ENCODE measurements around the gene GBX2.

Gene GBX2

DNA sequence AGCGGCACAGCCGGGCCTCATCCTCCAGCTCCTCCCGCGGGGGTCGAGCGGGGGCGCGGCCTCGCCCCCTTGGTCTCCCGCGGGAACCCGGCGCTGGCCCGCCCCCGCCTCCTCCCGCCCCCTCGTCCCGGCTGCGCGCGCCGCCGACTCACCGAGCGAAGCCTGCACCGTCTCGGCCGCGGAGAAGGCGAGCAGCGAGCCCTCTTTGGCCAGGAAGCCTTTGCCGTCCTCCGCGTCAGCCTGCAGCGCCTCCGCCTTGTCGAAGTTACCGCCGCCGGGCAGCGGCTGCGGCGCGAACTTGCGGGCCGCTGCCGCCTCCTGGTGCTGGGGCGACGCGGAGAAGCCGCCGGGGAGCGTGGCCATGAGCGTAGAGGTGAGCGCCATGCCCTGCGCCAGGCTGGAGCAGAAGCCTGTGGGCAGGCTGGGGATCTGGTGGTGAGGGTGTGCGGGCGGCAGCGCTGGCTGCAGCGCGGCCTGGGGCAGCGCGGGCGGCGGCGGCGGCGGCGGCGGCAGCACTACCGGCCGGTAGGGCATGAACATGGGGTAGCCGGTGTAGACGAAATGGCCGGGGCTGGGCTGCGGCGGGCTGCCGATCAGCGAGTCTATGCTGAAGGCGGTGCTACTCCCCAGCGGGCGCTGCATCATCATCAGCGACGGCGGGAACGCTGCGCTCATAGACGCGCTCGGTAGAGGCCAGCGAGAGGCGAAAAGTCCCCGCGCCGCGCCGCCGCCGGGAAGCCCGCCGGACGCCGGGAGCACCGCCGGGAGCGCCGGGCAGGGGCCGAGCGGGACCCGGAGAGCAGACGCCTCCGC is 683 bp downstream of the GBX2 start:
- peak; percentile 63 for DNase-seq (ENCODE audit: low spot score)

GRCh38 chr2:236166796-236167296 is 1.3 kb downstream of the GBX2 start:
- DNase-seq (ENCODE audit: low spot score) = peak; percentile 11

DNA sequence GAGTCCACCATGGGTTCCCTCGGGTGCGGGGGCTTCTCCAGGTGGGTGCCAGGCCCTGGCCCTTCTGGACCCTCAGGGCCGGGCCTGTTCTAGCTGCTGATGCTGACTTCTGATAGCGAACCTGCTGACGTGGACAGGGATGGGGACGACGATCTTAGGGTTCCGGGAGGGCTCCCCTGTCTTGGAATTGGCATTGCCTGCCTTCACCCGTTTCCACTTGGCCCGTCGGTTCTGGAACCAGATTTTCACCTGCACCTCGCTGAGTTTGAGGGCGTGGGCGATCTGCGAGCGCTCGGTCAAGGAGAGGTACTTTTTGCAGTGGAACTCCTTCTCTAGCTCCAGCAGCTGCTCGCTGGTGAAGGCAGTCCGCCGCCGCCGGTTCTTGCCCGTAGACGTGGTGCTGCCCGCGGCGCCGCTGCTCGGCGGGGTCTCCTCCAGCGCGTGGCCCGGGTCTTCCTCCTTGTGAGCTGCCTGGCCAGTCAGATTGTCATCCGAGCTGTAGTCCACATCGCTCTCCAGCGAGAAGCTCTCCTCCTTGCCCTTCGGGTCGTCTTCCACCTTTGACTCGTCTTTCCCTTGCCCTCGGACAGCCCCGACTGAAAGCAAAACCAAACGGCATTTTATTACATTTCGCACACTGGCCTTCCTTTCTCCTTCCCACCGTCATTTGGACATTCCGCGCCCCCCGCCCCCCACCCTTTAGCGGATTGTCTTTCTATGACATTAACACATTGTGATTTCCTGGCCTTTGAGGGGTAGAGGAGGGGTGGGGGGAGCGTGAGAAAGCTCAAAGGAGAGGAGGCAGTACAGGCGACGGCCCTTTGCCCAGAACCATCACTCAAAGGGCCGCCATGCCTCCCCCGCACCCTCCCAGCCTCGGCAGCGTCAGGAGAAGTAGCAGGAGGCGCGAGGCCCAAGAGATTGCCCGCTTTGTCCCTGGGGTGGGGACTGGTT is 2.1 kb downstream of the GBX2 start:
- peak; percentile 36 for DNase-seq (ENCODE audit: low spot score)

GRCh38 chr2:236164925-236165841 is 3.0 kb downstream of the GBX2 start:
- no peak for DNase-seq (ENCODE audit: low spot score)

- DNase-seq (ENCODE audit: low spot score) = peak; percentile 55
Measured at GRCh38 chr2:236164201-236164924, 3.8 kb downstream of the GBX2 start.

DNA sequence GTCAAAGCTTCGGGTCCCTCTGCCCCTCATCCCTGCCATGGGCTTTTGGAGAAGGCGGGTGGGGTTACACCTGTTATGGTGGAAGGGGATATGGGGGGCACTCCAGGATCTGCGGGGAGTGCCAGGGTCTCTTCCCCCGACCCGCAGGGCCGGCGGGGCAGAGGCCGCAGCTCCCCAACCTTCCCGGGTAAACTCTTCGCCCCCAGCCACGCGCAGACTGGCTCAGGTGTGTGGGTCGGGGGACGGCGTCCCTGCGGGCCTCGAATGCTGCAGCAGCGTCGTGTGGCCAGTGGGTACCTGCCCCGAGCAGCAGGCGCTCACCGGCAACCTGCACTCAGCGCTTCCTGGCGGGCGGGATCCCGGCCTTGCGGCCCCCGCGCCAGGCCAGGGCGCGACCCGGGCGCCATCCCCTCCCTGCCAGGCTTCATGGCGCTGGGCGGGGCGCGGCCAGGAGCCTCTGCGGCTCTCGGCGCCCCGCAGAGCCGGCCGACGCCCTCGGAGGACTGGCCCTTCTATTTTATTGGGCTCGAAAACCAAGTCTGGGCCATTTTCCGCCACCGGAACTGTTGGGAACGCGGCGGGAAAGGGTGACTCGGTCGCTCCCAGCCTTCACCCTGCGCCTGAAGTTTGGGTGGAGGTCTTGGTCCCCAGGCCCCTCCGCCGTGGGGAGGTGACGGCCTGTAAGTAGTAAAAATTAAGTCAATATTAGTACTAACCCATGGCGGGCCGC is 4.5 kb downstream of the GBX2 start:
- peak; percentile 28 for DNase-seq (ENCODE audit: low spot score)

- peak; percentile 20 for DNase-seq (ENCODE audit: low spot score)
Measured at GRCh38 chr2:236162882-236163470, 5.2 kb downstream of the GBX2 start.

- DNase-seq (ENCODE audit: low spot score) = no peak
Measured at GRCh38 chr2:236162031-236162845, 5.9 kb downstream of the GBX2 start.

- no peak for DNase-seq (ENCODE audit: low spot score)
Measured at GRCh38 chr2:236161531-236161930, 6.7 kb downstream of the GBX2 start.

GRCh38 chr2:236161082-236161462 is 7.1 kb downstream of the GBX2 start:
- no peak for DNase-seq (ENCODE audit: low spot score)

DNA sequence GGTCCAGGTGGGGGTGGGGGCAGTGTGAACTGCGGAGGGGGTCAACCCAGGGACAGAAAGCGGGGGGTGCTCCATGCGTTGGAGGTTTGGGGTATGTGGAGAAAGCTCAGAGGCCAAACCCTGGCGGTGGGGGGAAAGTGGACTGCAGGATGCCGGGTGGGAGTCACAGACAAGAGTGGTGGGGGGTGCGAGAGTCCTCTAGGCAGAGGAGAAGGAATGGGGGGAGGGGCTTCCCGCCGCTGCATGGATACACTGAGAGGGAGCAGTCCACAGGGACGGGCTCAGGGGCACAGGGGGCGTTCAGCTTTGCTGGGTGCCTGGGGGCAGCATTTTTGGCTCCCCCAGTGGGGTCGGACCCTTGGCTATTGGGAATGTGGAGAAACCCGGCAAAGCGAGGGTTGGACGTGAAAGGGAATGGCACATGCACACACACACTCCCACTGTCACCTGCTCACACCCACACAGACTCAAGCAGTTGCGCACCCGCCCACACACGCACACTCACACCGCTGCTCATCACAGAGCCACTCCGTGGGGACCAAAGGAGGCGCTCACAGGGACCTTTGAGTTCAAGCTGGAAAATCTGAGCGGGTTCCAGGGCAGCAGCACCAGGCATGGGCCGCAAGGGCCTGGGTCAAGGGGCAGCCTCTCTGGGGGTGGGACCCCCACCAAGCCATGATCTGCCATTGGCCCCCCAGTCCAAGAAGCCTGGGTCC is 7.7 kb downstream of the GBX2 start:
- DNase-seq (ENCODE audit: low spot score) = no peak

- DNase-seq (ENCODE audit: low spot score) = no peak
Measured at GRCh38 chr2:236159778-236160170, 8.4 kb downstream of the GBX2 start.

GRCh38 chr2:236158969-236159777 is 9.0 kb downstream of the GBX2 start:
- no peak for DNase-seq (ENCODE audit: low spot score)

DNA sequence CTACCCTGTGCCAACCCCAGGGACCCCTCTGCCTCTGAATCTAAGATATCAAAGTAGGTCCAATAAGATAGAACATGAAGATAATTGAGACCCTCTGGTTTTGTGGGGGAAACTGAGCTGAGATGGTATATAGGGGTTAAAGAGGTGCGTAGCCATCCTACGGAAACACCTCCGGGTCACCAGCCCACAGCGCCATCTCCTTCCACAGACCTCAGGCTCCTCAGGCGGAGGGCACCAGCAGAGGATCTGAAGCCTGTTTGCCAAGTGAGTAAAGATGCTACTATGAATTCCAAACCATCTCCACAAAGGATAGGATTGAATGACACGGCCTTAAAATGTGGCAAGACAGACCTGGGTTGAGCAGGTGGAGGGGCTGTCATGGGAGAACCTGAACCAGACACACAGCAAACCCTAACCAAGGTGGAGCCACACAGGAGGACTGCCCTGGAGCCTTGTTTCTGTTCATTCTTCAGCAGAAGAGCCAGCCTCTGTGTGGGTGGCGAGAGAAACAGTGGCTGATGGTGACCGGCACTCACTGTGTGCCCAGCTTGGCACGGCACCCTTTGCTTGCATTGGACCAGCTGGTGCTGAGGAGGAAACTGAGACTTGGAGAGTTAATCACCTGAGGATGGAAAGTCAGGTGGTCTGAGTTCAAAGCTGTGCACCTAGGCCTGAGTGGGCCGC is 10.2 kb downstream of the GBX2 start:
- no peak for DNase-seq (ENCODE audit: low spot score)

GRCh38 chr2:236157366-236157765 is 10.8 kb downstream of the GBX2 start:
- DNase-seq (ENCODE audit: low spot score) = no peak

- DNase-seq (ENCODE audit: low spot score) = no peak
Measured at GRCh38 chr2:236156860-236157194, 11.4 kb downstream of the GBX2 start.

All from GM03348 (cell line).